ENCODE measurements around the gene DICER1. TPM values are rescaled to one million over a fixed set of nuclear protein-coding genes. Genes with fewer than 3 reads are reported as not detected.

The DICER1 gene
- total RNA-seq, 4 donors from 2014 or later = 29.4 to 63.7 (median 37.9) TPM

DNA sequence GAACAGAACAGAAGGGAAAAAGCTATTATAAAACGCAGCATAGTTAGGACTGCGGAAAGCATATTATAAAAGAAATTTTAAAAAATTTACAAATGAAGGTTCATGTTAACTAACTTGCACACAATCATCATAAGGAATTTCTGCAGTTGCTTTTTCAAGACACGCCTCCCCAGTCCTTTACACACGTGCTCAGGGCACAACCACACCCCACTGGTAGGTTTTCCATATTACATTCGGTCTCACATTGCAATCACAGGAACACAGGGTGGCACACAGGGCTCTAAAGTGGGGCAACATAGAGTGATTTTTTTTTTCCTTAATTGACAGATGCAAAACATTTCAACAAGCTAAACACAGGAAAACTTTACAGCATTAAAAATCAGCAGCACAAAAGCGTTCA is 69.7 kb downstream of the DICER1 start:
- DNase-seq = no peak
- in situ Hi-C loops (cut with MboI; ENCODE audit: low sequenced_read_pairs in 4 of 4) = loop anchor here in 1 of 4 donors (25.0 kb wide), 1 partner anchor 400 kb away; no protein-coding TSS in a partner anchor
- ATAC-seq = no peak
- Histone ChIP-seq H3K4me3 (no peak overlapping the region), H3K4me1 (no peaks in the 10 kb centered on the region), H3K27ac (no peak overlapping the region), H3K36me3 (peaks cover 0 to 34% of the 10 kb centered on the region in 2 donors), H3K9me3 (no peaks in the 10 kb centered on the region), H3K27me3 (no peaks in the 10 kb centered on the region)
- intact Hi-C loops (cut with DNase I; ENCODE audit: low total_unique reads) = no loop called here
- TF ChIP-seq, protein P1, sequence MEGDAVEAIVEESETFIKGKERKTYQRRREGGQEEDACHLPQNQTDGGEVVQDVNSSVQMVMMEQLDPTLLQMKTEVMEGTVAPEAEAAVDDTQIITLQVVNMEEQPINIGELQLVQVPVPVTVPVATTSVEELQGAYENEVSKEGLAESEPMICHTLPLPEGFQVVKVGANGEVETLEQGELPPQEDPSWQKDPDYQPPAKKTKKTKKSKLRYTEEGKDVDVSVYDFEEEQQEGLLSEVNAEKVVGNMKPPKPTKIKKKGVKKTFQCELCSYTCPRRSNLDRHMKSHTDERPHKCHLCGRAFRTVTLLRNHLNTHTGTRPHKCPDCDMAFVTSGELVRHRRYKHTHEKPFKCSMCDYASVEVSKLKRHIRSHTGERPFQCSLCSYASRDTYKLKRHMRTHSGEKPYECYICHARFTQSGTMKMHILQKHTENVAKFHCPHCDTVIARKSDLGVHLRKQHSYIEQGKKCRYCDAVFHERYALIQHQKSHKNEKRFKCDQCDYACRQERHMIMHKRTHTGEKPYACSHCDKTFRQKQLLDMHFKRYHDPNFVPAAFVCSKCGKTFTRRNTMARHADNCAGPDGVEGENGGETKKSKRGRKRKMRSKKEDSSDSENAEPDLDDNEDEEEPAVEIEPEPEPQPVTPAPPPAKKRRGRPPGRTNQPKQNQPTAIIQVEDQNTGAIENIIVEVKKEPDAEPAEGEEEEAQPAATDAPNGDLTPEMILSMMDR (IDR thresholded peaks at IDR 0.05 in 4 of 5, conservative IDR thresholded peaks at IDR 0.05 in 1 of 5) = no peak
- TF ChIP-seq POLR2A (IDR thresholded peaks at IDR 0.05) = no peak

DNA sequence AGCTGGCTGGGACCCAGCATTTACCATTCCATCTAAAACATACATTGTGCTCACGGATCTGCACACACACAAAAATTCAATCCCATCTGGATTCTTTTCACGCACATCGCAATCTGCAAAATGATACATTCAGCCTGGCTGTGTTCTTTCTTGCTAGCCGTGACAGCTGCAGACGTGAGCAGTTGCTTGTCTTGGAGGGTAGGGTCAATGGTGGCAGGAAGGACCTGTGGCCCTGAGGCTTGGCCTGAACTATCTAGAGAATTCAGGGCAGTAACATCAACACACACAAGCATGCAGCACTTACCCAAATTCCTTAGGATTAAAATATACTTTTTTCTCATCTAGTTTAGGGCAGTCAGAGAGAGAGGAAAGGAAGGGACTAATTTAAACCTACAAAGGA is 72.0 kb downstream of the DICER1 start:
- peaks cover 0 to 18% of the 10 kb centered on the region in 2 donors for H3K36me3 ChIP-seq
- no peak for TF ChIP-seq POLR2A (IDR thresholded peaks at IDR 0.05)
- TF ChIP-seq, protein P1 (IDR thresholded peaks at IDR 0.05 in 4 of 5, conservative IDR thresholded peaks at IDR 0.05 in 1 of 5) = no peak
- H3K4me1 ChIP-seq = no peaks in the 10 kb centered on the region
- DNase-seq (no peak), ATAC-seq (no peak)
- H3K9me3 ChIP-seq = no peaks in the 10 kb centered on the region
- in situ Hi-C loops (cut with MboI; ENCODE audit: low sequenced_read_pairs in 4 of 4) = loop anchor here in 1 of 4 donors (25.0 kb wide), 1 partner anchor 398 kb away; no protein-coding TSS in a partner anchor
- no peaks in the 10 kb centered on the region for H3K27me3 ChIP-seq
- no peak overlapping the region for H3K27ac ChIP-seq
- intact Hi-C loops (cut with DNase I; ENCODE audit: low total_unique reads) = no loop called here
- no peak overlapping the region for H3K4me3 ChIP-seq

DNA sequence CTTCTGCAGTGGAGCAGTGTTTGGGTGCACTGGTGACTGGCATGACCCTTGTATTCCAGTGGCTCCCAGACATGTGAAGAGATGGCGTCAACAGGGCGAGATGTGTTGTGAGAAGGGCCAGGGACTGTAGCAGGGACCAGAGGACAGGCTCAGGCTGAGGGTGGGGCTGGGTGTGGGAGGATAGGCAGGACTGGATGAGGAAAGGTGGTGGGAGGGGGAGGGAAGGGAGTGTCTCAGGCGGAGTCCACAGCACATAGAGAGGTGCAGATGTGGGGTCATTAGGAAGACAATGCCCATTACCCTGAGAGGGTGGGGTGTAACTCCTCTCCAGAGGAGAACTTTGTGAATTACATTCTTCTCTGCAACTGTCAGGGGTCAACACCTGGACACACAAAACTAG is 78.5 kb downstream of the DICER1 start:
- TF ChIP-seq, protein P1 (IDR thresholded peaks at IDR 0.05 in 4 of 5, conservative IDR thresholded peaks at IDR 0.05 in 1 of 5) = no peak
- no peak for TF ChIP-seq POLR2A (IDR thresholded peaks at IDR 0.05)
- no peaks in the 10 kb centered on the region for H3K4me1 ChIP-seq
- ATAC-seq (no peak), DNase-seq (no peak)
- no peaks in the 10 kb centered on the region for H3K9me3 ChIP-seq
- H3K4me3 ChIP-seq = no peak overlapping the region
- H3K36me3 ChIP-seq = no peaks in the 10 kb centered on the region
- no peaks in the 10 kb centered on the region for H3K27me3 ChIP-seq
- H3K27ac ChIP-seq = no peak overlapping the region
- in situ Hi-C loops (cut with MboI; ENCODE audit: low sequenced_read_pairs in 4 of 4) (loop anchor here in 1 of 4 donors (25.0 kb wide), 1 partner anchor 392 kb away; no protein-coding TSS in a partner anchor), intact Hi-C loops (cut with DNase I; ENCODE audit: low total_unique reads) (no loop called here)

DNA sequence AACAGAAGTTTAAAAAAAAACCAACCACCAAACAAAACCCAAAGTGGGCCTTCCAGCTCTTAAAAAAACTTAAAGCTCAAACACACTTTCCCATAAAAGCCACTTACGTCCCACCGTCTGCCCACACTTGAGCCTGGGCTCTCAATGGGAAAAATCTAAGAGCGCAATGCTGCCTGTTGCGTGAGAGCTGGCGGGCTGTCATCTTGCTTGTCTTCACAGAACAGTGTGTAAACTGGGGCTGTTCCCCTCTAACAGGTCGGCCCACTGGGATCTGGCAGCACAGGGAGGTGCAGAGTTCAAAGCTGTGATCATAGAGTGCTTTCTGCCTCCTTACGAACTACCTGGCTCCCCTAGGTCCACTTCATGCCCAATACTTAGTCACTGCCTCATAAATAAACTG is 80.0 kb downstream of the DICER1 start:
- H3K27me3 ChIP-seq = peaks cover 0 to 4% (median 0%) of the 10 kb centered on the region in 3 donors
- no peaks in the 10 kb centered on the region for H3K9me3 ChIP-seq
- H3K27ac ChIP-seq = no peak overlapping the region
- H3K4me1 ChIP-seq = no peaks in the 10 kb centered on the region
- DNase-seq (no peak), ATAC-seq (no peak)
- no peaks in the 10 kb centered on the region for H3K36me3 ChIP-seq
- in situ Hi-C loops (cut with MboI; ENCODE audit: low sequenced_read_pairs in 4 of 4) (loop anchor here in 1 of 4 donors (25.0 kb wide), 1 partner anchor 390 kb away; no protein-coding TSS in a partner anchor), intact Hi-C loops (cut with DNase I; ENCODE audit: low total_unique reads) (no loop called here)
- no peak overlapping the region for H3K4me3 ChIP-seq
- TF ChIP-seq, protein P1 (IDR thresholded peaks at IDR 0.05 in 4 of 5, conservative IDR thresholded peaks at IDR 0.05 in 1 of 5) = no peak
- no peak for TF ChIP-seq POLR2A (IDR thresholded peaks at IDR 0.05)

DNA sequence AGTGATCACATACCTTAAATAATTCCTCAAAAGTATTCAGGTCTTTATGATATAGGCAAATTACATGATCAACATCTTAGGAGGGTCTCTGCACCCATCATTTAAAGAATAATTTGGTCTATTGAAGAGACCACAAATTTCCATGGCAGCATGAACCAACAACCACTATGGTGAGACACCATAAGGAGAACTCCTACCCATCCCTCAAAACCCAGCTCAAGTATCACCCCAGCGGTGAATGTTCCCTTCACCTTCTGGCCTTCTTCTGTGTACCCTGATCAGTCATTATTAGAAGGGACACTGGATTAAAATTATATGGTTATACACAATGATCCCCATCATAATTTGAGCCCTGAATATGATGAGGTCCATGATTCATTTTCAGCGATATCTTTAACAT is 81.5 kb downstream of the DICER1 start:
- intact Hi-C loops (cut with DNase I; ENCODE audit: low total_unique reads) (no loop called here), in situ Hi-C loops (cut with MboI; ENCODE audit: low sequenced_read_pairs in 4 of 4) (loop anchor here in 1 of 4 donors (25.0 kb wide), 1 partner anchor 388 kb away; no protein-coding TSS in a partner anchor)
- ATAC-seq (no peak), DNase-seq (no peak)
- Histone ChIP-seq H3K4me3 (no peak overlapping the region), H3K4me1 (no peaks in the 10 kb centered on the region), H3K36me3 (no peaks in the 10 kb centered on the region), H3K9me3 (no peaks in the 10 kb centered on the region), H3K27me3 (peaks cover 0 to 7% (median 0%) of the 10 kb centered on the region in 3 donors), H3K27ac (no peak overlapping the region)
- TF ChIP-seq, protein P1 (IDR thresholded peaks at IDR 0.05 in 4 of 5, conservative IDR thresholded peaks at IDR 0.05 in 1 of 5) = no peak
- TF ChIP-seq POLR2A (IDR thresholded peaks at IDR 0.05) = no peak
